ENCODE results near the gene ITGBL1.

ITGBL1 gene

GRCh38 chr13:101648766-101649487, 196.5 kb downstream of the ITGBL1 start:
- no peaks in the 10 kb centered on the region for H3K27me3 ChIP-seq (replicated peaks; ENCODE audit: control insufficient read depth, insufficient read depth, low read length)
- no peaks in the 10 kb centered on the region for H3K36me3 ChIP-seq (ENCODE audit: control insufficient read depth, insufficient read depth, low read length)
- no peak overlapping the region for H3K4me3 ChIP-seq (replicated peaks; ENCODE audit: low read depth, low read length)
- DNase-seq (ENCODE audit: extremely low read depth, insufficient read length): no peak
- no peak for TF ChIP-seq CTCF (IDR thresholded peaks at IDR 0.05; ENCODE audit: insufficient read depth, low read length, poor library complexity, severe bottlenecking)

- Histone ChIP-seq H3K36me3 (ENCODE audit: control insufficient read depth, insufficient read depth, low read length) (no peaks in the 10 kb centered on the region), H3K27me3 (replicated peaks; ENCODE audit: control insufficient read depth, insufficient read depth, low read length) (no peaks in the 10 kb centered on the region), H3K4me3 (replicated peaks; ENCODE audit: low read depth, low read length) (no peak overlapping the region)
- no peak for TF ChIP-seq CTCF (IDR thresholded peaks at IDR 0.05; ENCODE audit: insufficient read depth, low read length, poor library complexity, severe bottlenecking)
- no peak for DNase-seq (ENCODE audit: extremely low read depth, insufficient read length)
These were observed 197.1 kb downstream of the ITGBL1 start for GRCh38 chr13:101649488-101650126.

GRCh38 chr13:101654883-101655282, 202.4 kb downstream of the ITGBL1 start:
- H3K27me3 ChIP-seq (replicated peaks; ENCODE audit: control insufficient read depth, insufficient read depth, low read length): no peaks in the 10 kb centered on the region
- no peak for TF ChIP-seq CTCF (IDR thresholded peaks at IDR 0.05; ENCODE audit: insufficient read depth, low read length, poor library complexity, severe bottlenecking)
- DNase-seq (ENCODE audit: extremely low read depth, insufficient read length): no peak

GRCh38 chr13:101655435-101655834, 203.0 kb downstream of the ITGBL1 start:
- Histone ChIP-seq H3K4me3 (replicated peaks; ENCODE audit: low read depth, low read length) (no peak overlapping the region), H3K36me3 (ENCODE audit: control insufficient read depth, insufficient read depth, low read length) (no peaks in the 10 kb centered on the region), H3K27me3 (replicated peaks; ENCODE audit: control insufficient read depth, insufficient read depth, low read length) (no peaks in the 10 kb centered on the region)
- no peak for DNase-seq (ENCODE audit: extremely low read depth, insufficient read length)
- TF ChIP-seq CTCF (IDR thresholded peaks at IDR 0.05; ENCODE audit: insufficient read depth, low read length, poor library complexity, severe bottlenecking): no peak

More at GRCh38 chr13:101654883-101655282, 202.4 kb downstream of the ITGBL1 start:
- Histone ChIP-seq H3K4me3 (replicated peaks; ENCODE audit: low read depth, low read length) (no peak overlapping the region), H3K36me3 (ENCODE audit: control insufficient read depth, insufficient read depth, low read length) (no peaks in the 10 kb centered on the region)

- no peak for TF ChIP-seq CTCF (IDR thresholded peaks at IDR 0.05; ENCODE audit: insufficient read depth, low read length, poor library complexity, severe bottlenecking)
- H3K4me3 ChIP-seq (replicated peaks; ENCODE audit: low read depth, low read length): no peak overlapping the region
- no peaks in the 10 kb centered on the region for H3K27me3 ChIP-seq (replicated peaks; ENCODE audit: control insufficient read depth, insufficient read depth, low read length)
- H3K36me3 ChIP-seq (ENCODE audit: control insufficient read depth, insufficient read depth, low read length): no peaks in the 10 kb centered on the region
- DNase-seq (ENCODE audit: extremely low read depth, insufficient read length): no peak
These were observed 208.2 kb downstream of the ITGBL1 start for GRCh38 chr13:101660711-101661110.
